ENCODE data around the gene MLLT10. TPM values are rescaled to one million over a fixed set of nuclear protein-coding genes. Genes with fewer than 3 reads are reported as not detected.

MLLT10 gene
- total and polyA plus RNA-seq, 9 of the 15 experiments (the other 6 are each of a cell fraction or from before 2014, with no cell fraction given) = 18.8 to 81.4 (median 64.2) TPM

GRCh38 chr10:21523557-21524008 lies 10.4 kb upstream of the MLLT10 start:
- BruUV-seq (replicated peaks) = no TSS peak
- ATAC-seq (no peak), DNase-seq (ENCODE audit: extremely low read depth in 1 of 4, low spot score in 3 of 4) (peak in 1 of 4 experiments; percentile 61), FAIRE-seq (peak; percentile 46)
- H3K4me3 ChIP-seq = no peak overlapping the region
- in situ Hi-C loops (cut with MboI) (no loop called here), intact Hi-C loops (cut with micrococcal nuclease) (no loop called here)
- no peaks in the 10 kb centered on the region for H3K9me3 ChIP-seq (replicated peaks; ENCODE audit: control insufficient read depth, insufficient read depth, low read depth, low read length)
- no peaks in the 10 kb centered on the region for H3K36me3 ChIP-seq (ENCODE audit: control insufficient read depth, insufficient read depth, low read length)
- peaks cover 15 to 23% of the 10 kb centered on the region in 2 experiments; a peak in 4 of 5 replicates for H3K4me1 ChIP-seq (replicated peaks in 1 of 2; ENCODE audit: control insufficient read depth in 2 of 2, insufficient read depth in 2 of 2, low read length in 2 of 2)
- H3K9ac ChIP-seq (ENCODE audit: insufficient read depth in 1 of 2, low read depth in 2 of 2, low read length in 2 of 2) = peak overlapping the region; percentile 68 to 87; a peak in 3 of 4 replicates
- ChIA-PET POLR2A (interaction anchor here (1.7 kb wide), 1 partner anchor 9 kb away, joined by 7 read pairs; no protein-coding TSS in a partner anchor), CTCF (ENCODE audit: low intra/inter-chr PET ratio) (no interaction called here)
- no peaks in the 10 kb centered on the region for H3K9me1 ChIP-seq (ENCODE audit: control insufficient read depth, insufficient read depth, low read length)
- peaks cover 18% of the 10 kb centered on the region; the same call in 2 of the 3 replicates for H3K79me2 ChIP-seq (ENCODE audit: control insufficient read depth, insufficient read depth, low read length)
- 8% methylated on average over 2 of the region's 3 CpGs for WGBS (ENCODE audit: insufficient coverage, low coverage, missing lambda C conversion rate)
- H3K27me3 ChIP-seq (ENCODE audit: control insufficient read depth in 2 of 2, insufficient read depth in 2 of 2, low read length in 2 of 2) = no peaks in the 10 kb centered on the region
- H4K20me1 ChIP-seq (replicated peaks; ENCODE audit: control insufficient read depth, insufficient read depth, low read length) = no peaks in the 10 kb centered on the region
- peak overlapping the region; percentile 92 for H3K27ac ChIP-seq (ENCODE audit: extremely low read depth, low read depth, low read length)
- peak overlapping the region; percentile 87 for H3K4me2 ChIP-seq (ENCODE audit: insufficient read depth, low read length)
- peak overlapping the region; percentile 93 for H2AFZ ChIP-seq (ENCODE audit: low read depth, low read length)
- no peak for TF ChIP-seq SP1 (CRISPR knock-in tag; IDR thresholded peaks at IDR 0.05)
- no peak for TF ChIP-seq ZNF668 (CRISPR knock-in tag; IDR thresholded peaks at IDR 0.05)
- TF ChIP-seq MEF2A (IDR thresholded peaks at IDR 0.05; ENCODE audit: control insufficient read depth, low read depth, low read length) = no peak
- no peak for TF ChIP-seq ZNF384 (IDR thresholded peaks at IDR 0.05; ENCODE audit: low read depth, low read length)
- TF ChIP-seq, protein P1, sequence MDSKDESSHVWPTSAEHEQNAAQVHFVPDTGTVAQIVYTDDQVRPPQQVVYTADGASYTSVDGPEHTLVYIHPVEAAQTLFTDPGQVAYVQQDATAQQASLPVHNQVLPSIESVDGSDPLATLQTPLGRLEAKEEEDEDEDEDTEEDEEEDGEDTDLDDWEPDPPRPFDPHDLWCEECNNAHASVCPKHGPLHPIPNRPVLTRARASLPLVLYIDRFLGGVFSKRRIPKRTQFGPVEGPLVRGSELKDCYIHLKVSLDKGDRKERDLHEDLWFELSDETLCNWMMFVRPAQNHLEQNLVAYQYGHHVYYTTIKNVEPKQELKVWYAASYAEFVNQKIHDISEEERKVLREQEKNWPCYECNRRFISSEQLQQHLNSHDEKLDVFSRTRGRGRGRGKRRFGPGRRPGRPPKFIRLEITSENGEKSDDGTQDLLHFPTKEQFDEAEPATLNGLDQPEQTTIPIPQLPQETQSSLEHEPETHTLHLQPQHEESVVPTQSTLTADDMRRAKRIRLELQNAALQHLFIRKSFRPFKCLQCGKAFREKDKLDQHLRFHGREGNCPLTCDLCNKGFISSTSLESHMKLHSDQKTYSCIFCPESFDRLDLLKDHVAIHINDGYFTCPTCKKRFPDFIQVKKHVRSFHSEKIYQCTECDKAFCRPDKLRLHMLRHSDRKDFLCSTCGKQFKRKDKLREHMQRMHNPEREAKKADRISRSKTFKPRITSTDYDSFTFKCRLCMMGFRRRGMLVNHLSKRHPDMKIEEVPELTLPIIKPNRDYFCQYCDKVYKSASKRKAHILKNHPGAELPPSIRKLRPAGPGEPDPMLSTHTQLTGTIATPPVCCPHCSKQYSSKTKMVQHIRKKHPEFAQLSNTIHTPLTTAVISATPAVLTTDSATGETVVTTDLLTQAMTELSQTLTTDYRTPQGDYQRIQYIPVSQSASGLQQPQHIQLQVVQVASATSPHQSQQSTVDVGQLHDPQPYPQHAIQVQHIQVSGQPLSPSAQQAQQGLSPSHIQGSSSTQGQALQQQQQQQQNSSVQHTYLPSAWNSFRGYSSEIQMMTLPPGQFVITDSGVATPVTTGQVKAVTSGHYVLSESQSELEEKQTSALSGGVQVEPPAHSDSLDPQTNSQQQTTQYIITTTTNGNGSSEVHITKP (IDR thresholded peaks at IDR 0.05; ENCODE audit: partially characterized antibody) = no peak
- TF ChIP-seq ZNF589 (CRISPR knock-in tag; IDR thresholded peaks at IDR 0.05; ENCODE audit: low read depth) = 0 out of 2 replicates have a peak, but pooled peaks have one; percentile 54
- TF ChIP-seq NFRKB (IDR thresholded peaks at IDR 0.05; ENCODE audit: low read depth) = peak; percentile 48; the same call in 1 of the 2 replicates
- no peak for TF ChIP-seq ZBTB7A (IDR thresholded peaks at IDR 0.05; ENCODE audit: borderline replicate concordance, control insufficient read depth, low read depth, low read length)
- no peak for TF ChIP-seq ZNF140 (CRISPR knock-in tag; IDR thresholded peaks at IDR 0.05)
- peak in 1 of 3 experiments; percentile 40 for TF ChIP-seq YY1 (IDR thresholded peaks at IDR 0.05; ENCODE audit: borderline replicate concordance in 1 of 3, control insufficient read depth in 1 of 3, extremely low read depth in 1 of 3, insufficient read depth in 3 of 3, insufficient read length in 1 of 3, insufficient replicate concordance in 2 of 3, low read depth in 1 of 3, low read length in 2 of 3)
- TF ChIP-seq ELF1 (tag; IDR thresholded peaks at IDR 0.05) = no peak
- TF ChIP-seq MAFG (tag; conservative IDR thresholded peaks at IDR 0.05) = 0 out of 2 replicates have a peak, but pooled peaks have one; percentile 24
- TF ChIP-seq NR2C2 (CRISPR knock-in tag; IDR thresholded peaks at IDR 0.05) = no peak
- 0 out of 2 replicates have a peak, but pooled peaks have one; percentile 15 for TF ChIP-seq NR2C2 (tag; IDR thresholded peaks at IDR 0.05)
- peak; percentile 90 for TF ChIP-seq ZNF316 (IDR thresholded peaks at IDR 0.05)
- peak; percentile 86 for TF ChIP-seq L3MBTL2 (IDR thresholded peaks at IDR 0.05)
- no peak for TF ChIP-seq HSF4 (CRISPR knock-in tag; IDR thresholded peaks at IDR 0.05; ENCODE audit: borderline replicate concordance)
- peak; percentile 26; the same call in 1 of the 2 replicates for TF ChIP-seq MAFF (IDR thresholded peaks at IDR 0.05; ENCODE audit: low read length)
- TF ChIP-seq C11orf30 (IDR thresholded peaks at IDR 0.05; ENCODE audit: low read depth) = peak; percentile 69
- TF ChIP-seq ZFX (CRISPR knock-in tag; IDR thresholded peaks at IDR 0.05) = peak; percentile 83
